ENCODE data around the gene MSI2.
A peak's percentile ranks its signal among the peaks of the same experiment; 100 is the strongest.

Gene MSI2

DNA sequence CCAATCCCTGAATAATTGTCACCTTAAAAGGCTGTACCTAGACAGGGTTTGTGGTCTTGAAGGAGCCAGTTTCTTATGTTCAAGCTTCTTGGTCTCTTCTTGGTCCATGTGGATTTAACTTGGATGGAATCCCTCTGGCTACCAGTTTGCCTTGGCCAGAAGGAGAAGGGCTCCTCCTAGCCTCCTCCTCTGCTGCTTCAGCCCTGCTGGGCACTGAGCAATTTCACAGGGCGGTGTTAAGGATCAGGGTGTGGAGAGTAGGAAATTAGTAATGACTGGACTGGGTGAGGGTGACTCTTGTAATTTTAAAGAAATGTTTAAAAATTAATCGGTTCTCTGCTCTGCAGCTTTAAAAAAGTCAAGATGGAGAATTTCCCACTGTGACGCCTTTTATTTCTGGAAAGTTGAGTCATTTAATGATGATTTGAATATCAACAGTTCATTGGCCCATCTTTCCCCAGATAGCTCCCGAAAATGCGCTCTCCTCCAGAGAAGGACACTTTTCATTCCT, 96.4 kb downstream of the MSI2 start:
- no peak for FAIRE-seq

DNA sequence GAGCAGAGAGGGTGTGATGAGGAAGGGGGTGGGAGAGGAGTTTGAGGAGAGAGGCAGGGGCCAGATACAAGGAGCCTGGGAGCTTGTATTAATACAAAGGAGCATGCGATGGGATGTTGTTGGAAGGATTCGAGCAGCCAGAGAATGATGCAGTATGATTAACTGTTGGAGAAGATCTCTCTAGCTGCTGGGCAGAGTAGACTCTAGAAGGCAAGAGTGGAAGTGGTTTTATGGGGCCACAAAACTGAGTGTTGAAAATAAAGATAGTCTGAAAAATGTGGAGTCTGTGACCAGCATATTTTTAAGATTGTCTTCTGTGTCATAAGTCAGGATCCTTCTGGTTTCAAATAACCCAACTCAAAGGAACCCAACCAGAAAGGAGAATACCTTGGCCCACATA, 98.3 kb downstream of the MSI2 start:
- FAIRE-seq = no peak

DNA sequence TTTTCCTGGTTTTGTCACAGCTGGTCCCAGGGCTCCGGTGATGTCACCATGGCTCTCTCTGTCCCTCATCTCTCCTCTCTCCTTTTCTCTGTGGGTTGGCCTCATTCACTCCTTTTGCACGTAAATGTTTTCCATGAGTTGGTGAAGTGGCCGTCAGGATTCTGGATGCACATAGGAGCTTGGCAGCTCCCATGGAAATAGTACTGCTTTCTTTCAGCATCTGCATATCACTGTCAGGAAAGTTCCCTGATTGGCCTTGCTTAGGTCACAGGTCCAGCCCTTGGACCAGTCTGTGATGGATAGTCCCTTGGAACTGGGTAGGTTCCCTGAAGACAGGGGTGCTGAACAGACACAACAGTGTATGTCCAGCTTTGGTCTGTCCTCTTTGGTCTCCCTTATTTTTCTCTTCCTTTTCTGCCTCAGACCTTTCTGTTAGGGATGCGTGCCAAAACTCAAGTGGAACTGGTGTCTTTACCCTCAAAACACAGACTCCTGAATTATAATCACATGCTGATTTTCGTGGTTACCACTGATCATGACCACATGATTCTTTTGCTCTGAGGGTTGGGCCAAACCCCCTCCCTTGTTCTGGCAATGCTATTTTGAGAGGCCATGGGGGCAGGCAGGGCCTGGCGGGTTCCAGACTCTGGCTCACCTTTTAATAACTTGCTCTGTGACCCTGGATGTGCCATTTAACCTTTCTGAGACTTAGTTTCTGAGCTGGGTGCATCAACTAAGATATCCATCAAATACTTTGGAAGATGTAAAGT, 99.0 kb downstream of the MSI2 start:
- FAIRE-seq = no peak

DNA sequence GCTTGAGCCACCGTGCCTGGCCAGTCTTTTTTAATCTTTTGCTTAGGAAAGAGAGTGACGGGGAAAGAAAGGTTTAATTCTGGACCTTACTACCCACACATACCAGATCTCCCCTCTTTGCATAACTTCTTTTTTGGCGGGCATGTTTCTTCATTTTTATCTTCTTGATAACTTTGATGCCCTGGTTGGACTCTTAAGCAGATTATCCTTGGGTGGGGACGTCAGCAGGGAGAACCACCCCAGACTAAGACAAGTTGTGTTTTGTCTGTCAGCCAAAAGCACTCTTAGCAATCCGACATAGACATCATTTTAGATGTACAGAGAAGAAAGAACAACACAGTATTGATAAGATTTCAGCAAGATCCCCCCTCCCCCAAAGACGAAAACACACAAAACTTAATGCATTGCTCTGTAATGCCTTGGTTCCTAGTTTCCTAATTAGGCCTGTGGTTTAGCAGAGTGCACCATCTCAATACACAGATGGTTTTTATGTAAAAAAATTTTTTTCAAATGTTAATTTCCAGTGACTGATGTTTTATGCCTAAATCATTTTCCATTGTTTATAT, 99.9 kb downstream of the MSI2 start:
- FAIRE-seq = no peak

DNA sequence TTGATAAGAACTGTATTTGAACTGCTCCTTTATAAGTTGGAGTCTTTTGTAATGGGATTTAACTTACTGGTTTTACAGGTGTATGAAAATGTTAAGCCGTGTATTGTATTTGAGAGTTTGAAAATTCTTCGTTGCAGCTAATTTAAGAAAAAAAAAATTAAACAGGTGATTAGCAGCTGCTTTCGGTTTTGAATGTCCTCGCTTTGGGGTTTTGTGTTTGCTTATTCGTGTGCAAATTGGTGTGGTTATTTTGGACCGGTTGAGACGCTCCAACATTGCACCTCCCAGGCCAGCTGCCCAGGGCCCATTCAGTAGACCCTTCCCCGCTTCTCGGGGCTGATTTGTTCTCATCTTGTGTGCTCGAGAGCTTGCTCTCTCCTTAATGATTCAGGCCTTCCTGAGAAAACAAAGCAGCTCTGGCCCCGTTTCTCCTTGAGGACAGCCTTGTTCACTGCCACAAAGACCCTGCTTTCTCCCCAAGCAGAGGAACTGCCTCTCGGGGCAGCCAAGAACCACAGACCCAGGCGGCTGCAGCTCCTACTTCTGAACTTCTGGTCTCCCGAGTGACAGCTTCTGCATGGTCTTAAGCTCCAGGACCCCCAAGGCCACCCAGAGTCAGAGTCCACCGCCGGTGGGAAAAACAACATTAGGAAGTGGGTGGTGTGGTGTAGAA, 100.5 kb downstream of the MSI2 start:
- peak; percentile 55 for FAIRE-seq

DNA sequence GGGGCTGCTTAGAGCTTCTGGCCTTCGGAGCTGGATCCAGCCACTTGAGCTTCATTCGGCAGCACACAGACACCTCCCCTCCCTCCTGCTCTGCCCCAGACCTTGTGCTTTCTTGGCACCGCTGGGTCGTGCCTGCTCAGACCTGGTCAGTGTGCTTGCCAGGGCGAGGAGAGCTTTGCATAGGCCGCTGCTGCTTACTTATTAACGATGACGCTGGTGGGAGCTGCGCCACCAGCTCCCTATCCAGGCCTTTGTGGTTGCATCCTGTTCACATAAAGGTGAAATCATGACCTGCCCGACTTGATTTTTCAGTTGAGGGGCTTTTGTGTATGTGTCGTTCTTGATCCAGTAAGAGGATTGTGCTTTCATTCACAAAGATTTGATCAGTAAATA, 101.1 kb downstream of the MSI2 start:
- FAIRE-seq = peak; percentile 87

DNA sequence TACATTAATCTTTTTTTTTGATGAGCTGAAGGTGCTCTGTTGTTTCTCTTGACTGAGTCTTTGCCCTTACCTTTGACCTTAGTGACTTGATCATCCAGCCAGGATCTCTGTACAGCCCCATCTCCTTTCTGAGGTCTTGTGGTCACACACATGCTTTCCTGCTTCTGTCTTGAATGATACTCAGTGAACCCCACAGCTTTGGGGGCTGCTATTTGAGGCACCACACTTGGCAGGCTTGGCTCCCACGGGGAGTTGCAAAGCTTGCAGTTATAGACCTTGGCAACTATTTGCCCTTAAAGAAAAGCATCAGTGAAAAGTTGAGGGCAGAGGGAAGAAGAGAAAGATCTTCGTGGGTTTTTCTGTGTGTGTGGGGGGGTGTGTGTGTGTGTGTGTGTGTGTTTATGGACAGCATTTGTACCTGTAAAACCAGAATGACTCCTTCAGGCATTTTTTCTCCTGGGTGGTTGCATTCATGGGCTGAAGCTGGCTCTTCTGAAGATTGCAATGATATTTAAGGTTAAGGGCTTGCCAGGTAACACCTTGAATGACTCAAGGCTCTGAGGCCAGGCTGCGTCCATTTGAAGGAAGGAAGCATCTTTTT, 101.6 kb downstream of the MSI2 start:
- no peak for FAIRE-seq

DNA sequence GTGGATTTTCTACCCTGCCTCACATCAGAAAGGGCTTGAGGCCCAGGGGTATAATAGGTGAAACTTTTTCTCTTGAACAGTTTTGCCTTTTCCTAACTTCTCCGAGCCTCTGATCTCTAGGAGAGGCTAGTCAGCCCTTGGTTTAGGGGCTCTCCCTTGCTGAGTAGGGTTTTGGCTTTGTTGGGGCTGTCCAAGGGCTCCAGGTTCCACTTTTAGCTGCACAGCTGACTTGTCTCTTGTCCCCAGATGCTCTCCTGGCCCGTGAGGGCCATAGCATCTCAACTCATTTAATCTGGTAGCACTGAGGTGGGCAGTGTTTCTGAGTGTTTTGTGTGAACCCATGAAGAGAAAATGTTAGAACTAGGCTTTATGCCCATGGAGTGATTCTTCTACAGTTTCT, 103.9 kb downstream of the MSI2 start:
- FAIRE-seq = no peak

DNA sequence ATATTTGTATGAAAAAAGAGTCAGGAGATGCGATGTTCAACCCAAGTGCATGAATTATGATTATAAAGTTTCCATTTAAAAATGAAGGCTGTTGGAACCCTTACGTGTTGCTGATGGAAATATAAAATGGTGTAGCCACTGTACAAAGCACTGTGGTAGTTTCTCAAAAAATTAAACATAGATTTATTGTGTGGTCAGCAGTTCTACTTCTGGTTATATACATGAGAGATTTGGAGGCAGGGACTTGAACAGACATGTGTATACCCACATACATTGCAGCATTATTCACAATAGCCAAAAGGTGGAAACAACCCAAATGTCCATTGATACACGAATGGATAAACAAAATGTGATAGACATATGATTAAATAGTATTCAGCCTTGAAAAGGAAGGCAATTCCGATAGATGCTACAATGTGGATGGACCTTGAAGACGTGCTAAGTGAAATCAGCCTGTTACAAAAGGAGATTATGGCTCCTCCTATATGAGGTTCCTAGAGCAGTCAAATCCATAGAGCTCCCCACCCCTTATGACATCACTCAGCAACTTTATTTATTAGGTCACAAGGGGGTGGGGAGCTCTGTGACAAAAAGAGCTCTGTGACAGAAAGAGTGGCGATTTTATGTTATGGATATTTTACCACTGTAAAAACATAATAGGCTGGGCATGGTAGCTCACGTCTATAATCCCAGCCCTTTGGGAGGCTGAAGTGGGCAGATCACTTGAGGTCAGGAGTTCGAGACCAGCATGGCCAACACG, 106.7 kb downstream of the MSI2 start:
- no peak for FAIRE-seq

DNA sequence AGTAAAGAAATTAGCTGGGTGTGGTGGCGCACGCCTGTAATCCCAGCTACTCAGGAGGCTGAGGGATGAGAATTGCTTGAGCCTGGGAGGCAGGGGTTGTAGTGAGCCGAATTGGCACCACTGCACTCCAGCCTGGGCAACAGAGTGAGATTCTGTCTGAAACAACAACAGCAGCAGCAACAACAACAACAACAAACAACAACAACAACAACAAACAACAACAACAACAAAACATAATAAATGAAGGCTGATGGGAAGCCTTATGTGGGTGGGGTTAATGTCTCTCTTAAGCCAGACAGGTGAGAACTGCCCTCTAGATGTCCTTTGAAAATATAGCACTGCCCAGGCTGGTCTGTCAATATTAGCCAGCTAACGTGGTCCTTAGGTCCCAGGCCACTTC, 107.3 kb downstream of the MSI2 start:
- no peak for FAIRE-seq

DNA sequence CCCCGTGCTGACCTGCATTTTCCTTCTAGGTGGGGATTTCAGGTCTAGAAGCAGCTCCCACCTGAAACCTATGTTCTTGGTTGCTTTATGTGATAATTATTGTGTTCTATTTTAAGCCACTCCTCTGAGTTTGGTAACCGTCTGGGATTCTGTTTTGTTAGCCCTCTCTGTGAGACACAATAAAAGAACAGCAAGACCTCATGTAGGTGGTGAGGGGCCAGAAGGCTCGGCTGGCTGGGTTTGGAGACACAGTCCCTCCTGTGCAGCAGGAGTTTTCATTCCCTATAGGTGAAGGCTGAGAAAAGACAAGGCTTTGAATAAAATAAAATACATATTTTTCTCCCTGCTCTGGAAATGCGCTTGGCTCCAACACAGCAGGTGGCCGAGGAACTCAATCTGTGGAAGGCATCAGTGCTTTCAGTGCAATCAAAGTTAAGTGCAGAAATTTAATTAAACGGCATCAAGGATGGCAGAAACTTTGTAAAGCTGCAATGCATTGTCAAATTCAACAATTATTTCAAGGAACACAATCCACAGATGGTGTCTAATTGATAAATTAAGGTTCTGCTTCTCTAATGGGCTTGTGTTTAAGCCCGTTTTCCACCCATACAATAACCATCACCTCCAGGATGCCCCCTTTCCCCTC, 107.8 kb downstream of the MSI2 start:
- no peak for FAIRE-seq

DNA sequence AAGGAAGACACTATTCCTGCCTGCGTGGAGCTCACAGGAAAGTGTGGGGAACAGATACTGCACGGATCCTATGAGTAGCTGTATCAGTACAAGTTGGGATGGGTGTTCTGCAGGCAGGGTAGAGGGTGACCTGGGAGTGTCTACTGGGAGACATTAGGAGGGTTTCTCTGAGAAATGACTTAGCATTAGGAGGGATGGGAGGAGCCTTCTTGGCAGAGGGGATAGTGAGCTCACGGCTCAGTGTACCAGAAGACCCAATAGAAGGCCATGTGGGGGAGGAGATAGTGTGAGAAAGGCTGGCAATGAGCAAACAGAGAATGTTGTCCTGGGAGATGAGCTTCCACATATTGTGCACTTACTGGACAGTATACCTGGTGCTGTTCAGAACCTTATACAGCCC, 109.1 kb downstream of the MSI2 start:
- no peak for FAIRE-seq

DNA sequence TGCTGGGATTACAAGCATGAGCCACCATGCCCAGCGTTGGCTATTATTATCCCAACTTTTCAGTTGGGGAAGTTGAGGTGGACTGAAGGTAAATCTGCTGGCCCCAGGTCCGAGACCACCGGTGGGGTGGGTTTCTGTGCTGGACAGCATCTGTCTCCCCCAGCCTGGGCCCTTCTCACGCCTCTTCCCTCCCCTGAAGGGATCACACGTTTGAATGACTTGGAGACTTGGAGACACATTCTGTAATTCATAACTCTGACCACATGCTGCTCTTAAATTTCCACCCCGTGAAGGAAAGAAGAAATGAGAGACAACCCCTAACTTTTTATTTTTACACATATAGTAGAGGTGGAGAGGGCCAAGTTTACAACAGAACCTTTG, 109.8 kb downstream of the MSI2 start:
- FAIRE-seq = no peak

DNA sequence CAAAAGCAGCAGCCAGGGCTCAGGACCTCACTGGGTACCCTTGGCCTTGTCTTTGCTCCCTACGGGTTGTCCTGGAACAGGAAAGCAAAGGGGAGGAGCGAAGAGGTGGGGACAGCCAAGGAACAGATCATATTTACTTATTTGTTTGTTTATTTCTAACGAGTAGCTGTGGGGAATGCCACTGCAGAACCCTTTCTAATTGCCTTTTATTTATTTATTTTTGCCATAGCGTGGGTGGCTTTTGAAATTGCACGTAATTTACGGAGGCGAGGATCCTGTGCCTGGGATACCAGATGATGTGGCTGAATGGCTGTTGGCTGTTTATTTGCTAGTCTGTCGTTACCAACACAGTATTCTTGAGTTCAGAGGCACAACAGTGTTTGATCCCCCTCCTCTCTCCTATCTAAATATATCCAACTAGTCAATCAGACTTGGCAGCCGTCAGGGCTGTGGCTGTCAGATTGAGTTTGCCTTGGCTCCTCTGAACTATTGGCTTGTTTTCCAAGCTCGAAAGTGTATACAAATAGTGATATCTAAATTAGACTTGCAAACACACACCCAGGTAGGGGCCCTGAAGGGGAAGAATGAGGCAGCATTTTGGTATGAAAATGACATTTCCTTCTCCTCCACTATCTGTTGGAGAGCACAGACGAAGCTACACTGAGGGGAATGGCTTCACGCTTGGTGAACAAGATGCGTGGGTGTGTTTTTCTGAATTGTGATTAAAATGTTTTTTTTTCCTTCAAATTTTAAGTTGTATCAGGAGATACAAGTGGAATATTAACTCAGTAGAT, 110.4 kb downstream of the MSI2 start:
- FAIRE-seq = no peak

DNA sequence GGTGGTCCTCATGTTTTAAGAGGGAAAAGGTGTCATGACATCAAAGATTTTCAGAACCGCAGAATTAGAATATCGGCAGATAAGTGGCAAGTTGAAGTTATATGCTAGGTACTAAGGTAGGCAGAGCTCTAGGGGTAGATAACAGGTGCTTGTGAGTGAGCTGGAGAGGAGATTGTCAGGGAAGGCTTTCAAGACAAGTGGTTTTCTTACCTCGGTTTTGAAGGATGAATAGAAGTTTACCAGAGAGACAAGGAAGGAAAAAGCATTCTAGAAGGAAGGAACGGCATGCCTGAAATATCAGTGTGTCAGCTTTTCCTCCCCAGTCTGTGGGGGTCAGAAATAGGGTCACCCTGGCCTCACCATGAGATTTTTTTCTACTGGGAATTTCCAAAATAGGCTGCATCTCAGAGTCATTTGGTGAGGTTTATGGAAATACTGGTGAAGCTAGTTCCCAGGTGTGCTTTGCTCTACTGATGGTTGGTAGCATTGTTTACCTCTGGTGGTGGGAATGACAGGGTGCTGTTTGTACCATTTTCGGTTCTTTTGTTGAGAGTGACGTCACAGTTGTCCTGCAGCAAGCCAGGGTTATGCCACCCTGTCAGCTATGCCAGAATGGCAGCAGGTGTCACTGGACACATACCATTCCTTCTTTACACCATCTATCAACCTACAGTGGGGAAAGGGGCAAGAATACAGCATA, 112.5 kb downstream of the MSI2 start:
- no peak for FAIRE-seq

DNA sequence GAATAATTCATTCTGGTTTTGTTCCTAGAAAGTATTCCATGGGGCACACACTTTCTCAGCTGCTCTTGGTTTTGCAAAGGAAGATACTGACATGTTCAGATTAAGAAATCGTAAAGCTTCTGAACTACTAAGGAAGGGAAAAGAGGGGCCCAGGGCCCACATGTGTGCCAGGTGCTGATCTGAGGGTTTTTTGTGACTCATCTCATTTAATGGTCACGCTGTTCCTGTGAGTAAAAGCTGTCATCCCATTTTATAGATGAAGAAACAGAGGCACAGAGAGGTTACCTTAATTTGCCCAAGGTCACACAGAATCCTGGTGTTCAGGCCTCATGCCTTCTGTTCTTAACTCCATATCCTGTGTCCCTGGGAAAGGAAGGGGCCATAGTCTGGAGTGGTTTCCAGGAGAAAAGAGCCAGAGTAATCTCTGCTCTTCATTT, 113.2 kb downstream of the MSI2 start:
- no peak for FAIRE-seq

DNA sequence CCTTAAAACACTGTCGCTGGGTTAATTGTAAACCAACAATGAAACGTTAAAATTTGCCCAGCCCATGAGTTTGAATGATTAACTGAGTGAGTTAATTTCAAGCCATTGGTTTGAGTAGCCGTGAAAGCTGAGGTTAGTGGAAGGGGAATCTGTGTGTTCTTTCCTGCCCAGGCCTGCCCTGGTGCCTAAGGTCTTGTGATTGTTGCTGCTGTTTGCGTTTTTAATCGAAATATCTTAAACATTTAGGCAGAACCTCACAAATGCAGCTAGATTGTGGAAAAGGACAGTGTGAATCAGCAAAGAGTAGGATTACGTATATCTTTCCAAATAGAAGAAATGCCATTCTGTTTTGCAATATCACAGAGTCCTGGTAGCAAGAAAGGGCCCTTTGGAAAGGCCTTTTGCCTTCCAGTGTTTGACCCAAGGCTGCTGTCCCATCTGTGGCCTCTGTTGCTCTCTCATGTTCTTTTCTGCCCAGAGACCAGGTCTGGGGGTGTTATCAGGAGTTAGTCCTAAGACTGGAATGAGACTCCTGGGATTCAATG, 113.8 kb downstream of the MSI2 start:
- no peak for FAIRE-seq

DNA sequence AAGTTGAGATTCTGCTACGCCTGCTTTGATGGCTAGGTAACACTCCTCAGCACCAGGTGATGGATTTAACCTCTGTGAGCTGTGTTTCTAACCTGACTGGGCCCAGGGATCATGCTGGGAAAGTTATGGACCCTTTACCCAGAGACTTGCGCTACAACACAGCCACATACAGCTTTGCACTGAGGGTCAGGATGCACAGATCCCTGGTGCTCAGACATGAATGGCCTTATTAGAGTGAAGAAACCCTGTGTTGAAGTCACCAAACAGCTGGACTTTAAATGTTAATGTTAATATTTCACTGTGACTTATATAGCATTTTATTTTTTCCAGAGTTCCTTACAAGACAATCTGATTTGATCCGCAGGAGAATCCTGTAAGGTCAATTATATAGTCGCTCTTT, 114.3 kb downstream of the MSI2 start:
- no peak for FAIRE-seq

DNA sequence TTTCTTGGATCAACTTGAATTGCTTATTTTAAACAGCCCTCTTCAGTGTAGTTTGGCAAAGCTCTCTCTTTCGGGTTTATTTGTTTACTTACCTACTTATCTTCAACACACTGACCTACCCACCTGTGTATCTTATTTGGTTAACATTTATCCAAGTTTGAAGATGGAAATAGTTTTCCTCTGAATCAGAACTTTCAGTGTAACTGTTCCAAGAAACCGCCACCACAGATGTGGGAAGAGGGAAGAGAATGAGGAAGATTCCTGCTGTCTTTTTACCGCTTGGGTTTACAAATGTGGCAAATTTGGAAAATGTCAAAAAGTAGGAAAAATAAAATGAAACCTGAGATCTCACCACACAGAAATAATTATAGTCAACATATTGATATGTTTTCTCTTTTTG, 115.8 kb downstream of the MSI2 start:
- FAIRE-seq = no peak

DNA sequence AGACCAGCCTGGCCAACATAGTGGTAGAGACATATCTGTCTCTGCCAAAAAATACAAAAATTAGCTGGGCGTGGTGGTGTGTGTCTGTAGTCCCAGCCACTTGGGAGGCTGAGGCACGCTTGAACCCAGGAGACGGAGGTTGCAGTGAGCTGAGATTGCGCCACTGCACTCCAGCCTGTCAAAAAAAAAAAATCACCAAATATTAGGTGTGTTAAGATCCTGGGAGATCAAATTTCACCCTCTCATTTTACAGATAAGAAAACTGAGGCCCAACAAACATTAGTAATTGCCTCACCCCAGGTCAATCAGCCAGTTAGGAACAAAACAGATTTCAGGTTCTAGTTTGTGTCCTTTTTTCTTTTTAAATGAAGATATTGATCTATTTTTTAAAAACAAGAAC, 116.7 kb downstream of the MSI2 start:
- FAIRE-seq = no peak

DNA sequence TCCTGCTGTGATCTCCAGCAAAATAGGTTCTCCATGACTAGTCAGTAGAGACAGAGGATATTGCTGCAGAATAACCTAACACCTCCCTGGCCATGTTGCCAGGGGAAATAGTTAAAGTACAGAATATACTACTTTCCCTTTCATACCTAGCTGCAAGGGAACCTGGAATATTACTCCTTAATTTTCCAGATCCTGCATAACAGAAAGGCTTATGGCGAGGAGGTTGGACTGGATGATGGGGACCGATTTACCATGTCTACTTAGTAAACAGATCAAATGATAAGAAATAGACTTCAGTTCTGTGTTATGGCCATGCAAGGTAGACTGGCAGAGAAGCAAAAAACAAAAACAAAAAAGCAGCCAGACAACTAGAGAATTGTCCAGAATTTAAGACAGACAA, 117.4 kb downstream of the MSI2 start:
- no peak for FAIRE-seq

All from islet of Langerhans (tissue), 1 donor.